GM21528 (cell line): ENCODE measurements around the gene SMURF1.
"Not testable (repeated sequence)": the region's sequence is repeated elsewhere in the genome, so short reads cannot be mapped to it uniquely, and the experiment has no call there.

Source experiments
- ATAC-seq: cut with Tn5 transposase; IDR thresholded peaks from one replicate; pipeline ENCODE4 v1.9.1; 2021; ENCODE audit warnings: mild to moderate bottlenecking, moderate library complexity; ENCODE audit not compliant: unreplicated experiment, low FRiP score

Gene SMURF1

DNA sequence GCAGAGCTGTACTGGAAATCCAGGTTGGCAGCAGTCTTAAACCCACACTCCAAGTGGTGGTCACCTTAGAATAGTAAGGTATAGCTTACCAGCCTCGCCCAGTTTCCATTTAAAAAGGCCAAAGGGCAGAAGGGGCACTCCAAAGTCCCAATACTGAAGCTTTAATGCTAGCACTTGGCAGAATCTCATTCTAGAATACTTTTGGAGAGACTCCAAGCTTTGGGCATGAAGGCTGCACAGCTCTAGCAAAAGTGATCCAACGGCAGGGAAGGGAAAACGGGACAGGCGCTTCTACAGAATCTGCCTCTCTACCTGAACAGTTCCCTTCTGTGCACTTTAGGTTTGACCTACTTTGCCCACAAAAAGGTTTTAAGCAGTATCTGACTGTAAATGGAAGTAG lies 19.7 kb downstream of the SMURF1 start:
- ATAC-seq: no peak

DNA sequence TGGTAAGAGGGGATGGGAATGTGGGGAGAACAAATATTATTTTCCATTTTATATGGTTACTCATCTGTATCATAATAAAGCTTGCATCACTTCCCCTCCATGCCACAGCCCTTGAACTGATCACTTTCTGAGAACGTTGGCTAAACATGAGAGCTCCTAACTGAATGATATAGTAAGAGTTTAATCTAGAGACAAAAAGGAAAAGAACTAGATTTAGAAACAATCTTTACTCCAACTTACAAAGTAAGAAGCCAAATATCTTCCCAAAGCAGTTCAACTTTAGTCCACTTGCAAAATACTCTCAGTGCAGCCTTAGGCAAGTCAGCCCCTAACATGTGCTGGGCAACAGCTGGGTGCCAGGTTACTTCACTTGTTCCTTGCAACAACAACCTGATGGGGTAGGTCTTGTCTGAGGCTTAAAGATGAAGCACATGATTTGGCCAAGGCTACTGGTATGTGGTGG lies 20.3 kb downstream of the SMURF1 start:
- ATAC-seq: no peak

DNA sequence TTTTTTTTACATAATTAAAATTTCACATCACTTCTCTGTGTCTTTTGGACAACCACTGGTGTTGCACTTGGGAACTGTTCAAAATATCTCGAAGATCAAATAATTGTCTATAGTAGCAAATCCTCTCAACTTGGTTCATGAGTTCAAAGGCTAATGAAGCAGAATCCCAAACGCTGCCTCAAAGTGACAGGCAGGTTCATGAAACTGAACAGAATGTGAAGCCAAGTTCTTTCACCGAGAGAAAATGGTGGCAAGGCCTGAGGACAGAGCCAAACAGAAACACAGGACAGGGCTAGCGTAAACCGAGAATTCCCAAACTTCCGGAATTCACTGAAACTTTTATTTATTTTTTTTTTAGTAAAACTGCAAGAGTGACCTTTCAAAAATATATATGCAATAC lies 21.1 kb downstream of the SMURF1 start:
- ATAC-seq: no peak

DNA sequence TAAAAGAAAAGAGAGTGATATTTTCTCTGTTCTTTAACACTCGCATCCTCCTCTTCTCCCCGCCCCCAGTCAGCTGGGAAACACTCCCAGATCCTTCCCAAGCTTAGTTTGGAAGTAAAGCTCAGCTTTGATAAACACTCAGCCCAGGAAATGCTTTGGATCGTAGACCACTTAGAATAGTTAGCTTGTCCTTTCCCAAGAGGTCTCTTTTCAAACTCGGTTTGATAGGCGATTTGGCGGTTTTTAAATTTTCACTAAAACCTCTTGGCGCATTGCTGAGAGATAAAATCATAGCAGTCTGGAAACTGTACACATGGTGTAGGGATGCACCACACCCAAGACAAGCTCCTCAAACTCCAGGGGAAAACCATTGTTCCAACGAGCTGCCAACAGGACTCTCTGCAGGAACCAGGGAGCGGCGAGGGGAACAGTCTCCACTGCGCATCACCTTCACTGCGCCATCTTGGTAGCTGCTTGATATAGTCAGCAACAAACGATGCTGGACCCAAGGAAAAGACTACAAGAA lies 22.3 kb downstream of the SMURF1 start:
- ATAC-seq: no peak

DNA sequence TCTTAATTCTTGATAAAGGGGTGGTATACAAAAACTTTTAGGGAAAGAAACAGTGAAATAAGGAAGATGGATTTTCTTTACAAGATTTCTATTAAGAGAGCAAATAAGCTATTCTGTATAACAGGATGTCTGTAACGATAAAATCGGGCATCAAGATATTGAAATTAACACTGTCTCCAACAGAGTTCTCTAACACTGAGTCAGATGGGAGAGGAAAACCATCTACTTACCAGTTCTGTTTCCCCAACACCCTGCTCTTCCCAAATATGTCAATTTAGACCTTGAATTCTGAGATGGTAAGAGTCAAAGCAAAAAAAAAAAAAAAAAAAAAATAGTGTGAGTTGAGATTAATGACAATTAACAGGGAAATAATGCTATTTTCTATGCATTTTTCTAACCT lies 23.0 kb downstream of the SMURF1 start:
- ATAC-seq: no peak

DNA sequence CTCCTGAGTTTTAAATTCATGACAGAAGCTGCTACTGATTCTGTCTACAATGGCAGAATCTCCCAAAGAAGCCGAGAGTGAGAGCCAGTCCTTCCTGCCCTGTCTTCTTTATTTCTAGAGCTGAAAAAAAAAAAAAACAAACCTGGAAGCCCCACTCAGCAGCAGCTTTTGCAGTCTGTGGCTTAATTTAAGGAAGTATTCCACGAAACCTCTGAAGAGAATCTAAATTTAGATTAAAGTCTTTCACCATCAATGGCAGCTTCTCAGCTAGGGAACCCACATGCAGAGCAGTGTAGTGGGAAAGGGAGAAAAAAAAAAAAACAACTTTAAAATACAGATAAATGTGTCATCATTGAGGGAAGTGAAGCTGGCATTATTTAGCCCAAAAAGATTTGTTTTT lies 23.4 kb downstream of the SMURF1 start:
- no peak for ATAC-seq

DNA sequence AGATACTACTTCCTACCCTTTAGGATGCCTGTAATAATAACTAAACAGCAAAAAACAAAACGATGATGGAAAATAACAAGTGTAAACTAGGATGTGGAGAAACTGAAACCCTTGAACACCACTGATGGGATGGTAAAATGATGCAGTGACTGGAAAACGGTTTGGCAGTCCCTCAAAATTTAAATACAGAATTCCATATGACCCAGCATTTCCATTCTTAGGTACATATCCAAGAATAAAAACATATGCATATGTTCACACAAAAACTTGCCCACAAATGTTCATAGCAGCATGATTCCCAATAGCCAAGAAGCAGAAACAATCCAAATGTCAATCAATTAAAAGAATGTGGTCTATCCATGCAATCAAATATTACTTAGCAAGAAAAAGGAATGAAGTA lies 25.8 kb downstream of the SMURF1 start:
- no peak for ATAC-seq

DNA sequence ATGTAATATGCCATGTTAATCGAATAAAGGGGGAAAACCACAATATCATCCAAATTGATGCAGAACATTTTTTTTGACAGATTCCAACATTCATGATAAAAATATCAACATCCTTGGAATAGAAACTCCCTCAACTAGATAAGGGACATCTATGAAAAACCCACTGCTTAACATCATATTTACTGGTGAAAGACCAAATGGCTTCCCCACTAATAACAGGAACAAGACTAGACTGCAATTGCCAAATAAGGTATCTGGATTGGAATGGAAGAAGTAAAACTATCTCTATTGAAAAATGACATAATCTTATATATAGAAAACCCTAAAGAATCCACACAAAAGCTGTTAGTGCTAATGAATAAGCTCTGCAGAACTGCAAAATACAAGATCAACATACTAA lies 27.8 kb downstream of the SMURF1 start:
- no peak for ATAC-seq

DNA sequence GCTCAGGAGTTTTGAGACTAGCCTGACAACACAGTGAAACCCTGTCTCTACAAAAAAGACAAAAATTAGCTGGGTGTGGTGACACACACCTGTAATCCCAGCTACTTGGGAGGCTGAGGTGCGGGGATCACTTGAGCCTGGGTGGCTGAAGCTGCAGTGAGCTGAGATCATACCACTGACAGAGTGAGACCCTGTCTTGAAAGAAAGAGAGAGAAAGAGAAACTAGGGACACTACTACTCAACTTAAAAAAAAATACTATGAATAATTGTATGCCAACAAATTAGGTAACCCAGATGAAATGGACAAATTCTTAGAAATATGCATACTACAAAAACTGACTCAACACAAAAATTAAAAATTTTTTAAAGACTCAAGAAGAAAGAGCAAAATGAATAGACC lies 28.5 kb downstream of the SMURF1 start:
- ATAC-seq: no peak

DNA sequence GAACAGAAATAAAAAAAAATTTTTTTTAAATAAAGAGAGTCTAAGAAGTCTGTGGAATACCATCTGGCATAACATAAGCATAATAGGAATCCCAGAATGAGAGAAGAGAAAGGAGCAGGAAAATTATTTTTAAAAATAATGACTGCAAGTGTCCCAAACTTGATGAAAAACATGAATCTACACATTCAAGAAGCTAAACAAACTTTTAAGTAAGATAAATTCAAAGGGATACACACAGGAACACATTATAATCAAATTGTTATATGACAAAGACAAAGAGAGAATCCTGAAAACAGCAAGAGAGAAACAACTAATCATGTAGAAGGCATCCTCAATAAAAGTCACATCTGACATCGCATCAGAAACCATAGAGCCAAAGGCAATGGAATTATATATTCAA lies 30.9 kb downstream of the SMURF1 start:
- ATAC-seq: no peak

DNA sequence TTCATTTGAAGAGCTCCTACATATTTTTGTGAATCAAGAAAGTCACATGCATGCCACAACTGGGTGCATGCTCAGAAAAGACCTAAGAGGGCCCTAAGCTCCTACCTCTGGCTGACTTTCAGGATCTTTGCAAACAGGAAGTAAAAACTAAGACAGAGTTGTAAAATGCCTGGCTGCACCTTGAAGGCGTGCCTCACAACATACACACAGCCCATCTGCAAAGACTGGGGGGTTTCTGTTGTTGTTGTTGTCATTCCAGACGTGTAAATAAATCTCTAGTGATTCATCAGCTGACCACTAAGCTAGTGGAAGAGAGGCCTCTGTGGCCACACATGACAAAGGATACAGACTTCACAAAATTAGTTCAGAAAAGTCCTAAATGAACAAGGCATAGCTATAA lies 31.8 kb downstream of the SMURF1 start:
- ATAC-seq: peak; percentile 89

DNA sequence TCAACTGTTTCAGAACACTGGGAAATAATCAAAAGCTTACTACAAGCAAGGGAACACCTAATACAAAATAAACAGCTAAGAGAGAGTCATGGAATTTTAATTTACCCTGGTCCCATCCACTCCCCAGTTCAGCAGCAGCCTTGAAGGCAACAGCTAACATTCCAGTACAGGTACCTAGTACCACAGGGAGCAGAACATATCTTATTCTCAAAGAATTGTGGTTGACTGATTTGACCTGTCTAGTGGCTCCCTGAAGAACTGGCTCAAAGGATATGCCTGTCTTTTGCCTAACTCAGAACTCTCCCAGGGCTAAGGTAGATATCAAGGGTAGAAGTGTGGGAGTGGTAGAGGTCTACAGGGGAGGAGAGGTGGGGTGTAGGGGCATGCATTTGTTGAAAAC lies 32.3 kb downstream of the SMURF1 start:
- ATAC-seq: no peak

DNA sequence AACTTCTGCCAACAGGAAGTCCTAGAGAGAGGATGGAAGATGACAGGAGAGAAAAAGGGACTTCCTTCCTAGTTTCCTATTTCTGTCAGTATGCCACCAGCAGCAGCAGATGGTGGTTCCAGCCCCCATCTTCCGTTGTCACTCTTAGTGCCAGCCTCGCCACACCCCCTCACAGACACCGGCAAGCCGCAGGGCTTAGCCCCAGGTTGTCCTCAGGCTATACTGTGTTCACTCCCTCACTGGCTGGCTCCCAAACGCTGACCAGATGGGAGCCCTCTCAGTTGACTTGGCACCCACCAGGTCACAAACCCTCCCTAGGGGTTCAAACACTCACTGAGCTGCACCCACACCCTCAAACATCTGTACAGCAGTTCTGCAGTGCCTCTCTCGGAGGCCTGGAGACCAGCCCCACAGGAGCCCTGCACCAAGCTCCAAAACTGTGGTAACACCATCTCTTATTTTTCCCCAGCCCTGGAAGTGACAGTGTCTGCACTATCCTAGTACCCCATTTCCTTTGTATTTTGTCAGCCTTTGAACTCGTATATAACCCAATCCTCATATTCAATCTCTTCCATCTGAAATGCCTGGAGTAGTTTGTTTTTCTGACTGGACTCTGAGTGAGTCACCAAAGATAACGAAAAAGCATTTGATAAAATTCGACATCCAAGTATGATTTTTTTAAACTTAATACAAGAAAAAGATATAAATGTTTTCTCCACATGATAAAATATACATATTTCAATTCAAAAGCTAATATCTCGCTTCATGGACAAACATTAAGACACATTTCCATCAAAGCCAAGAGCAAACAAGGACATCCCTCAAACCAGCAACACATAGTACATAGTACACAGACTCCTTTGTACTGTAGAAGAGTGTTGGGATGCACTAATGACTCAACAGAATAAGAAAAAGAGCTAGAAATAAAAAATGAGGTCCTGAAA lies 34.5 kb downstream of the SMURF1 start:
- ATAC-seq: no peak

DNA sequence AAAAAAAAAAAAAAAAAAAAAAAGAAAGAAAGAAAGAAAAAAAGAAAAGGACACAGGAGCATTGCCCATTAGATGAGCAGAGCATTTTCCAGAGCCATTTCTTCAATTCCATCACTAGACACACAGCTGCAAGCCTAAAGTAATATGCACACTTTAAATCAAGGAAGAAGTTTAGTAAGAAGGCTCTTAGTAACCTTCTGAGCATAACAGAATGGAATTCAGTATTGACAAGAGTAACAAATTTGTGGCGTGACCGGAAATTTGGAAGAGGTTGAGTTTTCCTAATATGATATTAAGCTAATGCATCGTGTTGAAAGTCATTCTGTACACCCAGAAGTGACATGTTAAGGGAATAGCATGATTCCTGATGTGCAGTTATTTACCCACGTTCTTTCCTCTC lies 35.3 kb downstream of the SMURF1 start:
- ATAC-seq: no peak

DNA sequence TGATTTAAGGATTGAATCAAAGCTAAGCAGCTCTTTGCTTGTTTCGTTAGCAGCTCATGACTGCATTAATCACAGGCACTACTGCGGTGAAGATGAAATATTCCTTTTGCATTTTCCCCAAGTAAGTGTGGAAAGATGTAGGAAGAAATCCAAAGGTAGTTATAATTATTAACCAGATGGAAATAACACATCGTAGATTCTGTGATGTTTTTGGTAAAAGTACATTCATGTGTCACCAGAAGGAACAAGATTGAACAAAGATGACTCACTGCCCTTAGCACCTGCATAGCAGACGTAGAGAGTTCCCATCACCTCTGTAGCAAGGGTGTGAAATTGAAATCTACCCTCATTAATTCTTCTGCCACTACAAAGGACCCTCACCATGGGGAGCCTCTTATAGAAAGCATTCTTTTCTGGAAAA lies 37.1 kb downstream of the SMURF1 start:
- no peak for ATAC-seq

DNA sequence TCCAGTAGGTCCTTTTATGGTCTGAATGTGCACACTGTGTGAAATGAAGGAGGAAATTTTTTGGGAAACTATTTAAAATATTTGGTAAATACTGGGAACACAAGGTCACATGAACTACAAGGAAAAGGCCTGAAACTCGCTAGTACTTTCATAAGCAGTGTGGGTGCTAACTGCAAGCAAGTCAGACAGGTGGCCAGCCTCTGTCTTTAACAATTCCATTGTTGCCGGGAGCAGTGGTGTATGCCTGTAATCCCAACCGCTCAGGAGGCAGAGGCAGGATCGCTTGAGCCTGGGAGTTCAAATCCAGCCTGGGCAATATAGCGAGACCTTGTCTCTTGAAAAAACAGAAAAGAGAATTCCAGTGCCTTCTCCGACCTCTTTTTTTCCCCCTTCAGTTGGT lies 37.5 kb downstream of the SMURF1 start:
- no peak for ATAC-seq

DNA sequence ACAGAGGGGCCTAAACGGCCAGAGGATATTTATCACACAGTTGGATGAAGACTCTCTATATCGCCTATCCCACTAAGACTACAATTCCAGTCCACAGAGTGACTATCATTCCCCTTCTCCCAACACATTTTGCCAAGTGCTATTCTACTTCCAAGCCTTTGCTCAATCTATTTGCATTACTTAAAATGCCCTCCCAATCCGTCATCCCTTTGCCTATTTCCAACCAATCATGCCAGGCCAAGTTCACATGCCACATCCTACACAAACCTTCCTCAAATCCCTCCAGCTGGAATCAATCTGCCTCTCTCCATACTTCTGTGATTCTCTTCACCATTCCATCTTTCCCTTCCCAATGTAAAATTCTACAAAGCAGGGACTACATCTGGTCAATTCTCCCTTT lies 38.2 kb downstream of the SMURF1 start:
- no peak for ATAC-seq

DNA sequence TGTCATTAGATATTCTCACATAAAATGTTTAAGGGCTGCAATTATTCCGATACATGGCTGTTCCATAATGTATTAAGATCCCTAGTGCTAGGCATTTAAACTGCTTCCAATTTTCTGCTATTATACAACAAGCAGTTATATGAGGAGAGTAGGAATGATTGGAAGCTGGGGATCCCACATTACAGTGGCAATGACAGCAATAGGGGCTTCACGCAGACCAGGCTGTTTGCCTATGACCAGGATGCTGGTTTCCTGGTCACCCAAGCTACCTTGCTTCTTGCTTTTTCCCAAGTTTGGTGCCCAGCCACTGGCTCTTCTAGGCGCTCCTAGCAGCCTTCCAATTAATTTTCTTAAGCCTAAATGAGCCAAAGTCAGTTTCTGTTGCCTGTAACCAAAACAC lies 39.3 kb downstream of the SMURF1 start:
- no peak for ATAC-seq

DNA sequence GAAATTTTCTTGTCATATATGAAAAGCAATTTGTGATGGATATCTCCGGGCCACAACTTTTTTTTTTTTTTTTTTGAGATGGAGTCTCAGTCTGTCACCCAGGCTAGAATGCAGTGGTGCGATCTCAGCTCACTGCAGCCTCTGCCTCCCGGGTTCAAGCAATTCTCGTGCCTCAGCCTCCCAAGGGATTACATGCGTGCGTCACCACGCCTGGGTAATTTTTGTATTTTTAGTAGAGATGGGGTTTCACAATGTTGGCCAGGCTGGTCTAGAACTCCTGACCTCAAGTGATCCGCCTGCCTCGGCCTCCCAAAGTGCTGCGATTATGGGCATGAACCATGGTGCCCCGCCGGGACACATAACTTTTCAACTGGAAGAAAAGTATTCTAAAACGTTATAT lies 40.1 kb downstream of the SMURF1 start:
- ATAC-seq: not testable (repeated sequence)

DNA sequence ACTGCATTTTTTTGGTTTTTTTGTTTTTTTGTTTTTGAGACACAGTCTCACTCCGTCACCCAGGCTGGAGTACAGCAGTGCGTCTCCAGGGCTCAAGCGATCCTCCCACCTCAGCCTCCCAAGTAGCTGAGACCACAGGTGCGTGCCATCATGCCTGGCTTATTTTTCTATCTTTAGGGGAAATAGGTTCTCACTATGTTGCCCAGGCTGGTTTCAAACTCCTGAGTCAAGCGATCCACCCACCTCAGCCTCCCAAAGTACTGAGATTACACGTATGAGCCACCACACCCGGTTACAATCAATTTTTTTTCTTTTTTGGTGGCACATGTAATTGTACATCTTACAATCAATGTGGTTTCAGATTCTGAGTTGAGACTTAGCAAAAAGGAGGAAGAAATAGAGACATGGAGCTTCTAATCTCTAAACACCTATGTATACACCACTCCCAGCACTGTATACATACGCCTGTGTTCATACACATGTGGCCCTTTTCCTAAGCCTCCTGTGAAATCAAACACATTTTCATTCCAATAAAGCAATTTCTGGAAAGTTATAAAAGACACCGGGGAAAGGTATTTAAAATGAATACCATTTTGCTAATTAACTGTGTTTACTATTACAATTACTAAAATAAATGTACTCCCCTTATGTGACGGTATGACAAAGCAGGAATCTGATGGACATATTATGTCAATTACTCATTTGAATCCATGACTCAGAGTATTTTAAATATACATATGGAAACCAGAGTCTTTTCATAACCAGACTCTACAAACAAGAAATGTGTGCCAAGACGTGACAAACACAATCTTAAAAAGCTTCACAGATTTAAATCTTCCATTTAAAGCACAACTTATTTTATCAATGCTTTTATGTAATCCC lies 40.9 kb downstream of the SMURF1 start:
- ATAC-seq: no peak

DNA sequence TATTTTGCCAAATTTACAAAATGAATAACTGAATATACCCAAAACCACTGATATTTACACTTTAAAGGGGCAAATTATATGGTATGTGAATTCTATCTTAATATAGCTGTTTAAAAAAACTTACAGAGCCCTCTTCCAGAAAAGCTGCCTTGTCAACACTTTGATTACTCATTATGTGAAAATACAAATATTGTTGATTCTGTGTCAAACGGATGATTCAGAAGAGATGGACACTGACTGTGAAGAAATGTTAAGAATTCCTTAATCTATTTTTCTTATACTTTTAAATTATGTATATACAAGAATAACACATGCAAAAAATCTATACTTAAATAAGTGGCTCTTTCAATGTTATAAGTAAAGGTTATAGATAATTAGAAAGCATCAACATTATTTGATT lies 41.5 kb downstream of the SMURF1 start:
- no peak for ATAC-seq
